NCI-H1417 treated with DMSO at 0.1 percent for 48 hours (cell line): ENCODE measurements around the gene PARD3B.

Experiments used
- DNase-seq: peaks from one replicate; lab custom pipeline; 2025; lab: John Stamatoyannopoulos, UW

Gene PARD3B

GRCh38 chr2:205347899-205348298, 802.6 kb downstream of the PARD3B start:
- no peak for DNase-seq

GRCh38 chr2:205352094-205352493, 806.8 kb downstream of the PARD3B start:
- no peak for DNase-seq

GRCh38 chr2:205352593-205352992, 807.3 kb downstream of the PARD3B start:
- no peak for DNase-seq

- DNase-seq, result no peak
Measured at GRCh38 chr2:205357732-205358131, 812.5 kb downstream of the PARD3B start.

GRCh38 chr2:205358351-205358815, 813.1 kb downstream of the PARD3B start:
- no peak for DNase-seq

- DNase-seq, result no peak
Measured at GRCh38 chr2:205361272-205361671, 816.0 kb downstream of the PARD3B start.

- no peak for DNase-seq
Measured at GRCh38 chr2:205361970-205362369, 816.7 kb downstream of the PARD3B start.

GRCh38 chr2:205364261-205364660, 819.0 kb downstream of the PARD3B start:
- DNase-seq, result no peak

GRCh38 chr2:205366336-205367060, 821.2 kb downstream of the PARD3B start:
- DNase-seq, result no peak

GRCh38 chr2:205367331-205367935, 822.2 kb downstream of the PARD3B start:
- DNase-seq, result no peak

- no peak for DNase-seq
Measured at GRCh38 chr2:205369813-205370212, 824.5 kb downstream of the PARD3B start.

GRCh38 chr2:205370726-205371125, 825.5 kb downstream of the PARD3B start:
- DNase-seq, result no peak

GRCh38 chr2:205372141-205372540, 826.9 kb downstream of the PARD3B start:
- no peak for DNase-seq

- DNase-seq, result no peak
Measured at GRCh38 chr2:205375461-205376448, 830.5 kb downstream of the PARD3B start.

- DNase-seq, result no peak
Measured at GRCh38 chr2:205377324-205377723, 832.0 kb downstream of the PARD3B start.

GRCh38 chr2:205383601-205384000, 838.3 kb downstream of the PARD3B start:
- DNase-seq, result no peak

GRCh38 chr2:205386109-205386508, 840.8 kb downstream of the PARD3B start:
- DNase-seq, result no peak

- DNase-seq, result no peak
Measured at GRCh38 chr2:205387350-205388055, 842.2 kb downstream of the PARD3B start.

GRCh38 chr2:205390866-205391265, 845.6 kb downstream of the PARD3B start:
- DNase-seq, result no peak

- no peak for DNase-seq
Measured at GRCh38 chr2:205401511-205401910, 856.2 kb downstream of the PARD3B start.

- no peak for DNase-seq
Measured at GRCh38 chr2:205402011-205402410, 856.7 kb downstream of the PARD3B start.
